ENCODE measurements around the gene STK11IP. TPM values are rescaled to one million over a fixed set of nuclear protein-coding genes. Genes with fewer than 3 reads are reported as not detected.

The STK11IP gene
- total and polyA plus RNA-seq, 9 of the 15 experiments (the other 6 are each of a cell fraction or from before 2014, with no cell fraction given), result 0.52 to 21.7 (median 5.6) TPM

- H3K27ac ChIP-seq (ENCODE audit: extremely low read depth, low read depth, low read length), result peak overlapping the region; percentile 90
- POLR2A ChIA-PET, result interaction anchor here (0.7 to 3.2 kb wide), 2 partner anchors 24 to 686 kb away, joined by 3 to 12 read pairs; partner anchors contain the start of genes INHA and OBSL1
- H3K4me3 ChIP-seq, result 0 out of 2 replicates have a peak overlapping the region, but pooled peaks have one; percentile 4
- no peak for TF ChIP-seq MYBL2 (IDR thresholded peaks at IDR 0.05; ENCODE audit: low read depth)
- no peak for TF ChIP-seq MYBL2 (CRISPR knock-in tag; IDR thresholded peaks at IDR 0.05; ENCODE audit: borderline replicate concordance)
- no peak for TF ChIP-seq RB1 (IDR thresholded peaks at IDR 0.05; ENCODE audit: low read depth)
- TF ChIP-seq BCOR (IDR thresholded peaks at IDR 0.05), result no peak
- no peak for TF ChIP-seq SPI1 (IDR thresholded peaks at IDR 0.05; ENCODE audit: borderline replicate concordance, low read depth, low read length)
- 0 out of 2 replicates have a peak, but pooled peaks have one; percentile 50 for TF ChIP-seq DPF2 (IDR thresholded peaks at IDR 0.05)
- TF ChIP-seq SUPT5H (IDR thresholded peaks at IDR 0.05), result 0 out of 2 replicates have a peak, but pooled peaks have one; percentile 24
- TF ChIP-seq L3MBTL2 (IDR thresholded peaks at IDR 0.05), result no peak
- TF ChIP-seq HMBOX1 (IDR thresholded peaks at IDR 0.05), result no peak
- 0 out of 2 replicates have a peak, but pooled peaks have one; percentile 32 for TF ChIP-seq SMARCE1 (IDR thresholded peaks at IDR 0.05)
- TF ChIP-seq POLR2A (conservative IDR thresholded peaks at IDR 0.05), result peak; percentile 45; the same call in 1 of the 2 replicates
- TF ChIP-seq BRF2 (IDR thresholded peaks at IDR 0.05; ENCODE audit: borderline replicate concordance, insufficient read depth, insufficient read length), result no peak
- no peak for TF ChIP-seq SREBF2 (CRISPR knock-in tag; IDR thresholded peaks at IDR 0.05)
- no peak for TF ChIP-seq FOXK2 (conservative IDR thresholded peaks at IDR 0.05 in 1 of 2, IDR thresholded peaks at IDR 0.05 in 1 of 2; ENCODE audit: low read depth in 2 of 2)
- TF ChIP-seq ZNF655 (CRISPR knock-in tag; IDR thresholded peaks at IDR 0.05), result no peak
- no peak for TF ChIP-seq HNRNPUL1 (IDR thresholded peaks at IDR 0.05; ENCODE audit: low read length)
- TF ChIP-seq NFRKB (IDR thresholded peaks at IDR 0.05; ENCODE audit: low read depth), result no peak
- TF ChIP-seq FOXA1 (IDR thresholded peaks at IDR 0.05; ENCODE audit: borderline replicate concordance), result no peak
Measured at GRCh38 chr2:219595256-219595655, 2.4 kb upstream of the STK11IP start.

More at GRCh38 chr2:219595256-219595655, 2.4 kb upstream of the STK11IP start:
- Histone ChIP-seq H3K9me1 (ENCODE audit: control insufficient read depth, insufficient read depth, low read length) (no peaks in the 10 kb centered on the region), H3K27me3 (ENCODE audit: control insufficient read depth in 2 of 2, insufficient read depth in 2 of 2, low read length in 2 of 2) (no peaks in the 10 kb centered on the region), H3K36me3 (ENCODE audit: control insufficient read depth, insufficient read depth, low read length) (no peaks in the 10 kb centered on the region), H3K9ac (ENCODE audit: insufficient read depth in 1 of 2, low read depth in 2 of 2, low read length in 2 of 2) (peak overlapping the region; percentile 62; a peak in 3 of 4 replicates), H4K20me1 (replicated peaks; ENCODE audit: control insufficient read depth, insufficient read depth, low read length) (no peaks in the 10 kb centered on the region), H3K4me1 (replicated peaks in 1 of 2; ENCODE audit: control insufficient read depth in 2 of 2, insufficient read depth in 2 of 2, low read length in 2 of 2) (peaks cover 9 to 20% of the 10 kb centered on the region in 2 experiments), H3K9me3 (replicated peaks; ENCODE audit: control insufficient read depth, insufficient read depth, low read depth, low read length) (no peaks in the 10 kb centered on the region), H3K4me2 (ENCODE audit: insufficient read depth, low read length) (peak overlapping the region; percentile 68), H3K79me2 (ENCODE audit: control insufficient read depth, insufficient read depth, low read length) (peaks cover 17% of the 10 kb centered on the region), H2AFZ (ENCODE audit: low read depth, low read length) (peak overlapping the region; percentile 94)
- CTCF ChIA-PET (ENCODE audit: low intra/inter-chr PET ratio), result interaction anchor here (1.0 kb wide), 1 partner anchor 57 kb away, joined by 3 read pairs; no protein-coding TSS in a partner anchor
- intact Hi-C loops (cut with micrococcal nuclease) (loop anchor here (1.0 to 5.0 kb wide), 3 partner anchors 24 to 318 kb away; partner anchors contain the start of genes DNAJB2 and OBSL1), in situ Hi-C loops (cut with MboI) (no loop called here)
- 0% methylated on average over 1 of the region's 3 CpGs for WGBS (ENCODE audit: insufficient coverage, low coverage, missing lambda C conversion rate)
- peak; percentile 68 to 78 (median 71) for DNase-seq (ENCODE audit: extremely low read depth in 1 of 4, low spot score in 3 of 4)
- no TSS peak for BruUV-seq (replicated peaks)
- FAIRE-seq, result peak; percentile 79
- ATAC-seq, result peak; percentile 42

Measured in K562 (cell line).